Camera-type eye (tissue), 1 donor: ENCODE data around the gene OR51M1. TPM values are rescaled to one million over a fixed set of nuclear protein-coding genes. Genes with fewer than 3 reads are reported as not detected.

Experiments
- total RNA-seq: library from RNA; depleted of rRNA; stranded (reverse); fragments of >200 nt; gene quantifications from one replicate; pipeline ENCODE4 v1.2.3, GENCODE V29; 2014

The OR51M1 gene
- not detected for total RNA-seq

GRCh38 chr11:5383576-5383975 lies at the start of gene OR51M1:
OR51M1 (plus strand) TSS chr11:5383812; CDS start chr11:5389399, 5,587 bp downstream.

GRCh38 chr11:5343474-5344335 lies 39.9 kb upstream of the OR51M1 start, which contains the start of gene OR51B5:
OR51B5 (minus strand) TSS chr11:5343524; CDS start chr11:5343524, 0 bp downstream.

GRCh38 chr11:5351208-5351607 lies 32.4 kb upstream of the OR51M1 start, which contains the start of gene OR51B6:
OR51B6 (plus strand) TSS chr11:5351508; CDS start chr11:5351508, 0 bp downstream.

GRCh38 chr11:5421811-5422210 lies 38.2 kb downstream of the OR51M1 start, which contains the start of gene OR51Q1:
OR51Q1 (plus strand) TSS chr11:5422111; CDS start chr11:5422201, 90 bp downstream.

GRCh38 chr11:5441414-5441813 lies 57.8 kb downstream of the OR51M1 start, which contains the start of gene OR51I1:
OR51I1 (minus strand) TSS chr11:5441514; CDS start chr11:5441514, 0 bp downstream.

Other genes with a start within 250 kb of the OR51M1 start
- gene OR52A5, start 245.5 kb upstream of the OR51M1 start, total RNA-seq: not detected
- not detected for gene OR52A1, start 229.1 kb upstream of the OR51M1 start, total RNA-seq
- not detected for gene OR51V1, start 183.1 kb upstream of the OR51M1 start, total RNA-seq
- gene HBB, start 156.7 kb upstream of the OR51M1 start, total RNA-seq: 165 TPM
- gene HBD, start 149.3 kb upstream of the OR51M1 start, total RNA-seq: not detected
- 6.3 TPM for gene HBG1, start 134.0 kb upstream of the OR51M1 start, total RNA-seq
- gene HBG2, start 129.0 kb upstream of the OR51M1 start, total RNA-seq: 1,428 TPM
- gene HBE1, start 113.9 kb upstream of the OR51M1 start, total RNA-seq: 1.5 TPM
- not detected for gene OR51B4, start 81.9 kb upstream of the OR51M1 start, total RNA-seq
- gene OR51B2, start 59.5 kb upstream of the OR51M1 start, total RNA-seq: 0.44 TPM
- gene OR51B5, start 40.3 kb upstream of the OR51M1 start, total RNA-seq: 0.99 TPM
- gene OR51B6, start 32.3 kb upstream of the OR51M1 start, total RNA-seq: not detected
- not detected for gene OR51Q1, start 38.3 kb downstream of the OR51M1 start, total RNA-seq
- gene OR51I1, start 57.7 kb downstream of the OR51M1 start, total RNA-seq: not detected
- not detected for gene OR51I2, start 65.5 kb downstream of the OR51M1 start, total RNA-seq
- gene OR52D1, start 104.9 kb downstream of the OR51M1 start, total RNA-seq: not detected
- 0.88 TPM for gene UBQLN3, start 126.1 kb downstream of the OR51M1 start, total RNA-seq
- gene UBQLNL, start 132.9 kb downstream of the OR51M1 start, total RNA-seq: 1.2 TPM
- 0.66 TPM for gene OR52H1, start 164.7 kb downstream of the OR51M1 start, total RNA-seq
- gene OR52B6, start 197.1 kb downstream of the OR51M1 start, total RNA-seq: not detected
- 5.8 TPM for gene TRIM6, start 212.8 kb downstream of the OR51M1 start, total RNA-seq
- gene TRIM34, start 241.2 kb downstream of the OR51M1 start, total RNA-seq: 5.4 TPM